HL-60/S4 treated with phorbol 12-myristate 13-acetate at 8.2 ng/mL for 4 days and 3 days (cell line): ENCODE measurements around the gene USP4.
"Not testable (repeated sequence)": the region's sequence is repeated elsewhere in the genome, so short reads cannot be mapped to it uniquely, and the experiment has no call there.

Experiments
- in situ Hi-C: fragments of 300-500 bp; cut with MboI; formaldehyde crosslinking; loops from 2 replicates; pipeline ENCODE4 v1.15.0; 2022; ENCODE audit warnings: low sequenced_read_pairs

USP4 gene

DNA sequence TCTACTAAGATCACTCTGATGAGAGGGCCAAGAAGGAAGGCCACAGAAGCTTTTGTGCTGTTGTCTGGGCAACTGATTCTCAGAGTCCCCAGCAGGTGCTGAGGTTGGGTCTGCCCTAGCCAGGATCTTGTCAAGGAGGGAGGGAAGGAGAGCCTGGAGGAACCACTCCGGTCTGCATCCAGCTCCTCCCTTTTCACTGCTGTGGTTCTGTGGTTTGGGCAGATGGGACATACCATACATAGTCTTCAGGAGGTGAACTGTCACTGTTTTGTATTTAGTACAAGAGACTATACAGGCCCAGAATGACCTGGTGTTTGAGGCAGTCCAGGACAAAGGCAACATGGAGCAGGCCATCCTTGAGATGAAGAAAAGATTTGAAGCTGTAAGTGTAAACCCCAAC lies 84.7 kb downstream of the USP4 start:
- in situ Hi-C loops = no loop called here

DNA sequence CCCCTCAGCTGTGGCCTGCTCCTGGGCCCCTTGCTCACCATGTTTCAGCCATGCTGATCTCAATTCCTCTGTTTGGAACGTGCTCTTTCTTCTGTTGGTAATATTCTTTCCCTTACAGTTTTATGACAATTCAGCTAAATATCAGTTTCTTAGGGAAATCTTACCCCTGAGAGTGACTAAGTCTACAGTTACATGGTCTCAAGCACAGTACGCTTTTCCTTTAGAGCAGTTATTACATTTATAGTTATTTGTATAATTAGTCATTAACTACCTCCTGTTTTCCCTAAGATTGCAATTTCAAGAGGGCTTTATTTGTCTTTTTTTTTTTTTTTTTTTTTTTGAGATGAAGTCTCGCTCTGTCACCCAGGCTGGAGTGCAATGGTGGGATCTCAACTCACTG lies 86.3 kb downstream of the USP4 start:
- in situ Hi-C loops = no loop called here

DNA sequence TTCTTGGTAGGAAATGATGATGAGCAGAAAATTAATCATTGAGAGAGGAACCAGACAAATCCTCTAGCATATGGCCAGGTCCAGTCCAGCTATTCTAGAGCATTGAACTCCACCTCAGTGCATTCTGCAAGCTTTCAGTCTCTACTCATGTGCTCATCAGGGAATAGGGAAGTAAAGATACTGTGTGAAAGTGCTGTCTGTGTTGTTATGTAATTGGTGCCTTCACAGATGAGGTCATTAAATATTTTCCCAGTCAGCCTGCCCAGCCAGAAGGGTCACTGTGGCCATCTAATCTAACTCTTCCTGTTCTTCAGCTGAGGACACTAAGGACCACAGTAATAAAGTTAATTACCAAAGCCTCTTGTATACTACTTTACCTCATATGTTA lies 91.0 kb downstream of the USP4 start:
- in situ Hi-C loops = no loop called here

DNA sequence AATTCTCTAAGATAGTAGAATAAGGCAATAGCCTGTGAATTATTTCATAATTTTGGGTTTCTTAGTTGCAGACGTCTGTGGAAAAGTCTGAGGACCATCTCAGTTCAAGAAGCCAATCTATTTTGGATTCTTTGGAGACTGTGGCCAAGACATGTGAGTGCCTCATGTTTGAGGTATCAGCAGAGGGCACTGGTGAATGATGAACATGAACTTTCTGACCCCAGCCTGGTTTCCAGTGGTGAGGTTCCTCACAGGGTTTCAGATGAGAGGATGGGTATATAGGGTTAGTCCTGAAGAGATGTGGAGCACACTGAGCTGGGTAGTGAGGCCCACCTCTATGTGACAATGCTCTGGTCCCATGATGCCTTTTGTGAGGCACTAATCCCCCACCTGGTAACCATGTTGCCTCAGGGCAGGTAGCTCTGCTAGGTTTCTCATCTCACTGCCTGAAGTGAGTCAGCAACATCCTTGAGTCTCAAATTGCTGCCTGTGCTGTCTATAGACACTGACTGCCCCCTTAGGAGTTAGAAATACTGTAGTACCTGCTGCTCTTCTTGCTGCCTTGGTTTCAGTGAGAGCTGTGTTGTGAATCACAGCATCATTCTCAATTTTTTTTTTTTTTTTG lies 95.2 kb downstream of the USP4 start:
- in situ Hi-C loops = no loop called here

DNA sequence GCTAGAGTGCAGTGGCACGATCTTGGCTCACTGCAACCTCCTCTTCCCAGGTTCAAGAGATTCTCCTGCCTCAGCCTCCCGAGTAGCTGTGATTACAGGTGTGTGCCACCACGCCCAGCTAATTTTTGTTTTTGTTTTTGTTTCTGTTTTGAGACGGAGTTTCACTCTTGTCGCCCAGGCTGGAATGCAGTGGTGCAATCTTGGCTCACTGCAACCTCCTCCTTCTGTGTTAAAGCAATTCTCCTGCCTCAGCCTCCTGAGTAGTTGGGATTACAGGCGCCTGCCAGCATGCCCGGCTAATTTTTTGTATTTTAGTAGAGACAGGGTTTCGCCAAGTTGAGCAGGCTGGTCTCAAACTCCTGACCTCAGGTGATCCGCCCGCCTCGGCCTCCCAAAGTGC lies 99.8 kb downstream of the USP4 start:
- in situ Hi-C loops = not testable (repeated sequence)

DNA sequence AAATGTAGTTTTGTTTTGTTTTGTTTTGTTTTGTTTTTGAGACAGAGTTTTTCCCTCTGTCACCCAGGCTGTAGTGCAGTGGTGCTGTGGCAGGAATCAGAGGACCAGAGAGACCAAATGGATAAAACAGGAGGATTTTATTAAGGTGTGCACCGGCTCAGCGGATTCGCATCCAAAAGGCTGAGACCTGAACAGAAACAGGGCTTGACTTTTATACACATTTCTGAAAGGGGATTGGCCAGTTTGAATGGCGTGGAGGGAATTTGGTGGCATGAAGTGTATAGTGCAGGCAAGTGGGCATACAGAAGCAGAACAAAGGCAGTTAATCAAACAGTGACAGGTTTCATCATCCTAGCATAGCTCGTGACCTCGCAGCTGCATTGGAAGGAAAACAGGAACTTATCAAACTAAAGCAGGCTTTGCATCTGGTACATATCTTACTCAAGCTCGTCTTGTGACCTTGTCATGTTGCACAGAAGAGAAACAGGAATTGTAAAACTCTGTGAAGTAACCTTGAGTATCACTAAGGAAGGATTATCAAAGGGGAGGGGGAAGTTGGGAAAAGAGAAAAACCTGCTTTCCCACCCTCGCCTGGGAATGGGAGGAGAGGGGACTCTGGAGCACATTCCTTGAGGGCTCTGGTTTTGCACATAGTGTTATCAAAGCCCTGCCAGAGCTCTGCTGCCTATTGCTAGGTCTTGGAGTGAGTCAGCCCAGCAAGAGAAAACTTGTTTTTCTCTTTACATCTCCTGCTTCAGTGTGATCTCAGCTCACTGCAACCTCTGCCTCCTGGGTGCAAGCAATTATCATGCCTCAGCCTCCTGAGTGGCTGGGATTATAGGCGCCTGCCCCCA lies 101.4 kb downstream of the USP4 start:
- in situ Hi-C loops = no loop called here

DNA sequence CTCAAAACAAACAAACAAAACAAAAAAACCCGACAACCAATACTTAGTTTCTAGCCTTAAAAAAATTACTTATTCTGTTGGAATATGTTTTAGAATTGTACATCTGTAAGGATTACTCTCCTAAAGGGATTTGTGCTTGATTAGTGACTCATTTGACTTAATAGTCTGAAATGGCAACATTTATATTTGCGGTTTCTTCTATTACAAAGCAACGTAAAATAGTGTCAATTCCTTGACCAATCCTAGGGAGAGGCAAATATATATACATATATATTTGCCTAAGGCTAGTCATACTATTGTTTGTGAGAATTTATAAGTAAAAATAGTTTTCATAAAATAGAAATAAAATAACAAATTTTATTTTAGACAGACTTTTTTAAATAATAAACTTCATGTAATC lies 102.5 kb downstream of the USP4 start:
- in situ Hi-C loops = no loop called here

DNA sequence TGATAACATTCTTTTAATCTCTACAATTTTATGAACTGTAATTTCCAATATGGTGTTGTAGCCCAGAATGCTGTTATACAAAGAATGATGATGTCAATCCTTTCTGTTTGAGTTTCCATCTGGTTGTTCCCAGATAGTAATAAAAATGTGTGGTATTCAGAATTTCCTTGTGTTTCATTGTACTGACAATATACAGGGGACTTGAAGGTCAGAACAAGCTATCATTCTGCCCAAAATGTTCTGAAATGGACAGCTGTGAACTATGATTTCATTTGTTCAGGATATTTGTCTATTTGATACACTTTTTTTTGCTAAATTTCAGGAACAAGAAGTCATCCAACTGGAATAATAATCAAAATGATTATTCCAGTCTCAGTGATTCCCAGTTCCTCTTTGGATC lies 103.6 kb downstream of the USP4 start:
- in situ Hi-C loops = no loop called here

DNA sequence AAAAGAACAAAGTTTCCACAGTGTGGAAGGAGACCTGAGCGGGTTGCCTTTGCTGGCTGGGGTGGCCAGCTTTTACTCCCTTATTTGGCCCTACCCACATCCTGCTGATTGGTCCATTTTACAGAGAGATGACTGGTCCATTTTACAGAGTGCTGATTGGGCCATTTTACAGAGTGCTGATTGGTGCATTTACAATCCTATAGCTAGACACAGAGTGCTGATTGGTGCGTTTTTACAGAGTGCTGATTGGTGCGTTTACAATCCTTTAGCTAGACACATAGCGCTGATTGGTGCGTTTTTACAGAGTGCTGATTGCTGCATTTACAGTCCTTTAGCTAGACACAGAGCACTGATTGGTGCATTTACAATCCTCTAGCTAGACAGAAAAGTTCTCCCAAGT lies 111.0 kb downstream of the USP4 start:
- in situ Hi-C loops = not testable (repeated sequence)
